ENCODE results near the gene CAPSL. TPM values are rescaled to one million over a fixed set of nuclear protein-coding genes. Genes with fewer than 3 reads are reported as not detected.

The CAPSL gene
- total RNA-seq, 3 donors from 2014 or later (not counting 1 experiment from before 2014, with no cell fraction given): not detected

GRCh38 chr5:35920890-35921289 is 17.5 kb downstream of the CAPSL start:
- 86% methylated on average over 11 of the region's 11 CpGs for WGBS (ENCODE audit: insufficient coverage)
- Mint-ChIP-seq H3K9me3 (no peaks in the 10 kb centered on the region), H3K4me3 (no peak overlapping the region), H3K27me3 (ENCODE audit: low read depth in 2 of 2) (peaks cover 15 to 42% of the 10 kb centered on the region in 2 donors), H3K36me3 (no peaks in the 10 kb centered on the region), H3K4me1 (peaks cover 11 to 12% of the 10 kb centered on the region in 2 donors), H3K27ac (no peak overlapping the region)
- Histone ChIP-seq H3K4me3 (ENCODE audit: low read length) (no peak overlapping the region), H3K9me3 (ENCODE audit: control insufficient read depth, insufficient read depth, low read length) (peaks cover 6% of the 10 kb centered on the region), H3K4me1 (ENCODE audit: control insufficient read depth, insufficient read depth, low read length) (peaks cover 14% of the 10 kb centered on the region), H3K36me3 (ENCODE audit: control insufficient read depth, insufficient read depth, low read length) (no peaks in the 10 kb centered on the region), H3K27ac (ENCODE audit: low read length) (no peak overlapping the region), H3K27me3 (ENCODE audit: control insufficient read depth, insufficient read depth, low read length) (no peaks in the 10 kb centered on the region)
- ATAC-seq (no peak), DNase-seq (no peak)
- TF ChIP-seq CTCF (IDR thresholded peaks at IDR 0.05): no peak
- intact Hi-C loops (cut with micrococcal nuclease): loop anchor here (10.0 kb wide), 2 partner anchors 966 to 1446 kb away; no protein-coding TSS in a partner anchor

GRCh38 chr5:35919191-35919590 is 19.2 kb downstream of the CAPSL start:
- Mint-ChIP-seq H3K4me1 (no peaks in the 10 kb centered on the region), H3K27me3 (ENCODE audit: low read depth in 2 of 2) (peaks cover 4 to 31% of the 10 kb centered on the region in 2 donors), H3K27ac (no peak overlapping the region), H3K4me3 (no peak overlapping the region), H3K36me3 (no peaks in the 10 kb centered on the region), H3K9me3 (no peaks in the 10 kb centered on the region)
- H3K27me3 ChIP-seq (ENCODE audit: control insufficient read depth, insufficient read depth, low read length): no peaks in the 10 kb centered on the region
- no peak overlapping the region for H3K27ac ChIP-seq (ENCODE audit: low read length)
- H3K4me3 ChIP-seq (ENCODE audit: low read length): no peak overlapping the region
- intact Hi-C loops (cut with micrococcal nuclease): no loop called here
- H3K36me3 ChIP-seq (ENCODE audit: control insufficient read depth, insufficient read depth, low read length): no peaks in the 10 kb centered on the region
- DNase-seq: no peak
- peaks cover 2% of the 10 kb centered on the region for H3K4me1 ChIP-seq (ENCODE audit: control insufficient read depth, insufficient read depth, low read length)
- TF ChIP-seq CTCF (IDR thresholded peaks at IDR 0.05): no peak
- peaks cover 6% of the 10 kb centered on the region for H3K9me3 ChIP-seq (ENCODE audit: control insufficient read depth, insufficient read depth, low read length)
- ATAC-seq: no peak
- 57% methylated on average over 4 of the region's 4 CpGs for WGBS (ENCODE audit: insufficient coverage)

GRCh38 chr5:35908814-35909213 is 29.6 kb downstream of the CAPSL start:
- Mint-ChIP-seq H3K4me1 (no peaks in the 10 kb centered on the region), H3K36me3 (no peaks in the 10 kb centered on the region), H3K27ac (no peak overlapping the region), H3K9me3 (no peaks in the 10 kb centered on the region), H3K27me3 (ENCODE audit: low read depth in 2 of 2) (peaks cover 3 to 9% of the 10 kb centered on the region in 2 donors), H3K4me3 (no peak overlapping the region)
- ATAC-seq (no peak), DNase-seq (no peak)
- intact Hi-C loops (cut with micrococcal nuclease): no loop called here
- Histone ChIP-seq H3K27ac (ENCODE audit: low read length) (no peak overlapping the region), H3K4me3 (ENCODE audit: low read length) (no peak overlapping the region), H3K4me1 (ENCODE audit: control insufficient read depth, insufficient read depth, low read length) (no peaks in the 10 kb centered on the region), H3K27me3 (ENCODE audit: control insufficient read depth, insufficient read depth, low read length) (no peaks in the 10 kb centered on the region), H3K9me3 (ENCODE audit: control insufficient read depth, insufficient read depth, low read length) (peaks cover 3% of the 10 kb centered on the region), H3K36me3 (ENCODE audit: control insufficient read depth, insufficient read depth, low read length) (no peaks in the 10 kb centered on the region)
- no peak for TF ChIP-seq CTCF (IDR thresholded peaks at IDR 0.05)

- H3K4me1 ChIP-seq (ENCODE audit: control insufficient read depth, insufficient read depth, low read length): peaks cover 4% of the 10 kb centered on the region
- Mint-ChIP-seq H3K4me1 (no peaks in the 10 kb centered on the region), H3K27ac (no peak overlapping the region), H3K36me3 (no peaks in the 10 kb centered on the region), H3K4me3 (no peak overlapping the region), H3K9me3 (no peaks in the 10 kb centered on the region), H3K27me3 (ENCODE audit: low read depth in 2 of 2) (peaks cover 3 to 9% of the 10 kb centered on the region in 2 donors)
- WGBS (ENCODE audit: insufficient coverage): 4% methylated on average over 1 of the region's 1 CpG
- H3K9me3 ChIP-seq (ENCODE audit: control insufficient read depth, insufficient read depth, low read length): peaks cover 3% of the 10 kb centered on the region
- H3K27me3 ChIP-seq (ENCODE audit: control insufficient read depth, insufficient read depth, low read length): no peaks in the 10 kb centered on the region
- intact Hi-C loops (cut with micrococcal nuclease): no loop called here
- DNase-seq (no peak), ATAC-seq (no peak)
- no peak for TF ChIP-seq CTCF (IDR thresholded peaks at IDR 0.05)
- no peak overlapping the region for H3K27ac ChIP-seq (ENCODE audit: low read length)
- no peak overlapping the region for H3K4me3 ChIP-seq (ENCODE audit: low read length)
- H3K36me3 ChIP-seq (ENCODE audit: control insufficient read depth, insufficient read depth, low read length): no peaks in the 10 kb centered on the region
Measured at GRCh38 chr5:35908228-35908627, 30.2 kb downstream of the CAPSL start.

Data from natural killer cell (primary cell).